Measurements from ENCODE around the gene CYS1.
"Not testable (repeated sequence)": the region's sequence is repeated elsewhere in the genome, so short reads cannot be mapped to it uniquely, and the experiment has no call there.

CYS1 gene

GRCh38 chr2:10045561-10046355, 34.5 kb downstream of the CYS1 start:
- FAIRE-seq: no peak

DNA sequence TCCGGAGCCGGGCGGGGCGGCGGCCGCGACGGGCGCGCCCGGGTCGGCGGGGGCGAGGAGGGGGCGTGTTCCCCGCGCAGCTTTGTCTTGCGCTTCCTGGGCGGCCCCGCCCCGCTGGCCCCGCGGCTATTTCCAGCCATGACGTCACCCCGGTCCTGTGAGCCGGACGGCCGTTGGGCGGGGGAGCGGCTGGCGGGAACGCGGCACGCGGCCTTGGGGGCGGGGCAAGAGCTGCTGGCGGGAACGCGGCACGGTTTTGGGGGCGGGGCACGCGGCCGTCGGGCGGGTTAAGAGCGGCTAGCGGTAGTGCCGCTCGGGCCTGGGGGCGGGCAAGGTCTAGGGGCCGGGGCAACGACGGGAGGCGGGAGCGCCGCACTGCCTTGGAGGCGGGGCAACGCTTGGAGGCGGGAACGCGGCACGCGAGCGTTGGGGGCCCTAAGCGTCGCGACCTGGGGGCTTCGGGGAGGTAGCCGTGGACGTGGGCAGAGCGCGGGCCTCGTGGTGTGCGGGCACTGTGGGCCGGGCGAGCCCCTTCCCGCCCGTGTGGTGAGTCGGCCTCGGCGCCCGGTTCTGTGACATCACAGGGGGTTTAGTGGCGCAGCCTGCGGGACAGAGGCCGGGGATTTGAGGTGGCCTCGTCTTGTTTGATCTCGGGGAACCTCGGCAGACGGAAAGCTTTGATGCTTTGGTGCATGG, 36.2 kb downstream of the CYS1 start:
- FAIRE-seq: no peak

DNA sequence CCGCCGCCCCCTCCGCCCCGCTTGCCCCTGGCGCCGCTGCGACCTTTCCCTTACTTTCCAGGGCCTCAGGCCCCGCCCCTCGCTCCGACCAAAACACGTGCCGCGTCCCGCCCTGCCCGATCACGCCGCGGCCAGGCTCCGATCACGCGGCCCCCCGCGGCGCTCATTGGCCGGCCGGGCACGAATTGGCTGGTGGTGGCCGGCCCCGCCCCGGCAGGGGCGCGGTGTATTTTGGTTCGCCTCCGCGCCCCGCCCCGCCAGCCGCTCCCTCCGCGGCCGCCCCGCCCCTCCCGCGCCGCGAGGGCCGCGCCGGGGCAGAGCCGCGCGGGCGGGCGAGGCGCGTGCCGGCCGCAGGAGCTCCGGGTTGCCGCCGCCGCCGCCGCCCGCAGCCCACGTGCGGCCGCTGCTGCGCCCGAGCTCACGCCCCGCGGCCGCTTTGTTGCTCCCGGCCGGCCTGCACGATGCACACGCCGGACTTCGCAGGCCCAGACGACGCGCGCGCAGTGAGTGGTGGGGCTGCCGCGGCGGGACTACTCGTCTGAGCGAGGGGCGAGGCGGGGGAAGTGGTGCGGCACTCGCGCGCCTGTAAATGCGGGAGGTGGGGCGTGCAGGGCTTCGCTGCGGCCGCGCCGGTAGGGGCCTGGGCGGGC, 36.8 kb downstream of the CYS1 start, which contains the start of gene KLF11:
Gene KLF11 (plus strand): TSS at position 295 of the 650 bp plus-strand sequence. CDS start 167 bp downstream, at position 462.
- FAIRE-seq: no peak

DNA sequence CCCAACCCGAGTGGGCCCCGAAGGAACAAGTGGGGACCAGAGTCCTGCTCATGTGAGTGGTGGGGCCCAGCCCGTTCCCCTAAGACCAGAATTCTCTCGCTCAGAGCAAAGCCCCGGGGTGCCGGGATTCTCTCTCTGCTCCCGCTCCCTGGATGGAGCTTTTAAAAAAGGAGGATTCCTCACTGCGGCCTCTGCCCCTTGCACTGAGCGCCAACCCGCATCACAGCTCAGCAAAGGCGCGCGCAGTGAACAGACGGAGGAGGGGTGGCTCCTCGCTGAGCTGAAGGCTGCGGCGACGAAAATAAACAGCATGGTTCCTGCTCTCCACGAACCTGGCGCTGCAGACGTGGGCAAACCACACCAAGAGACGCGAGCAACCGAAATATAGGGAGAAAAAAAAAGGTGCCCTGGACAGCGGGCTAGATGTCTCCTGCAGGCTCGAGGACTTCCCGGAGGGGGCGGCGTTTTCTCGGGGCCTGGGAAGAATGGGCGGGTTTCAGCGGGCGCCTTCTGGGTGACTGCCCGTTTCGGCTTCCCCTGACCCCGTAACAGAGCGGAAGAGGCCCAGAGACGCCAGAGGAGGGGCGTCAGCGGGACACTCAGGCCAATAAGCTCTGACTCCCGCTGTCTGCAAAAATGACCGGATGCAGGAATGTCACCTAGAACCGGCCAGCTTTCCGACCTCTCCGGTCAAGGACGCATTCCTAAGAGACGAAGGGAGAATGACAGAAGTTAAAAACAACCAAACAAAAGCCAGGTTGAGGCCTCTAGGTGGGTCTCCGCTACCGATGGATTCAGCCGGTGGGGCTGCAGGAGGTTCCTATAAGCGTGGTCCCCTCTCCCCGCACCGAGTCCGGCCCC, 37.7 kb downstream of the CYS1 start:
- FAIRE-seq: no peak

DNA sequence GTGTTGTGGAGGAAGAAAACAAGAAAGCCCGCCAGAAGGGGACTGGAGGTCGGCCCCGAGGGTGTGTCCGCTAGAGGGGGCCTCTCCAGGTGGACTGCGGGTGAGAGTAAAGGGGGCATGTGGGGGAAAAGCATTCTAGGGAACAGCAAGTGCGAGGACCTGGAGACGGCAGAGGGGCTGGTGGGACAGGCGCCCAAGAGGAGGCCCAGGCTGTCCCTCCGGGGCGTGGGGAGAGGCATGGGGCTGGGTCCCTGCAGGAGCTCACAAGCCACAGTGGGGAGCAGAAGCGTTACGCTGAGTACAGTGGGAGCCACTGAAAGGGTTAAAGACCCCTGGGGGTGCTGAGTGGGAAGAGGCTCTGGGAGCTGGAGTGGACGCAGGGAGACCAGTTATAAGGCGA, 38.5 kb downstream of the CYS1 start:
- no peak for FAIRE-seq

- FAIRE-seq: no peak
Measured at GRCh38 chr2:10039658-10040410, 40.4 kb downstream of the CYS1 start.

- no peak for FAIRE-seq
Measured at GRCh38 chr2:10038716-10039115, 41.5 kb downstream of the CYS1 start.

DNA sequence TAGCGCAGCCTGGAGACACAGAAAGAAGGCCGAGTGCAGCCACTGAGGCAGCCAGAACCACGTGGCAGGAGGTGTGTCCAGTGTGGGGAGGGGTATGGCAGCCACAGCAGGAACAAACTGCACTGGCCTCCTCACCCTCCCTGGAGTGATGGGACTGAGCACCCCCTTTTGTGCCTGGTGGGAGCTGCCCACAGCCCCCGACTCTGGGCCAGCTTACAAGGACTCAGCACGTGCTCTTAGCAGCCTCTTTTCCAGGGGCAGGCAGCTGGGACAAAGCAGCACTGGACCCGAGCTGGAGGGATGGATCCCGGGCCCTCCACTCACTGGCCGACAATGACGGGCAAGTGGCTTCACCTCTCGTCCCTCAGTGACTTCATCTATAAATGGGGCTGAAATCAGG, 42.1 kb downstream of the CYS1 start:
- FAIRE-seq: no peak

DNA sequence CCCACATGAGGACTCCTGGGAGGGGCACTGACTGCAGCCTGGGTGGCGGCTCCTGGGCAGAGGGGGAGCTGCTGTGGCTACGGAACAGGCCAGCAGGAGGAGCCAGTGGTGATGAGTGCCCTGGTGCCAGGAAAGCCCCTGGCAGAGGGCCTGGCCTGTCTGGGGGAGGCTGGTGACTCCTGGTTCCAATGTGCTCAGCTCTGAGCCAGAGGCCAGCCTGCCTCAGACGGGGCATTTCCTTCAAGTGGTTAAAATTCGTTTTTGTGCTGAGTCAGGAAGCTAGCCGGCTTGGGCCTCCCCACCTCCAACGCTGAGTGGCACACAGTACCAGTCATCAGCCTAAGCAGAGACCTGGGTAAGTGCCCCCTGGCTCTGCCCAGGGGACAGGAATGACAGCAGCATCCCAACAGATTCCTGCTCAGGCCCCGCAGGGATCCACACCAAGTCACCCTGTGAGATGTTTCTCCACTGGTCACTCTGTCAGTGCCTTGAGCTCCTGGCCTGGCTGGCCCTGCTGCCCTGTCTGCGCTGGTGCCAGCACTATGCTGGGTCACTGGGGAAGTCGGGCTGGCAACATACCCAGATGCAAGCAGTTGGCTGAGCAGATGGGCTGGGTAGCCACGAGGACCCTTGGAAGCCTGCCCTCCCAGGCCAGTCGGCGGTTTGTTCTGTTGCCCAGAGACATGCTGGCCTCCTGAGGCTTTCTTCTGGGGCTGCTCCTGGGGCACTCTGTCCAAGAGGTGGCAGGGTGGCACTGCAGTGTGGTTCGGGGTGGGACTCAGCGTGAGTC, 43.9 kb downstream of the CYS1 start:
- no peak for FAIRE-seq

DNA sequence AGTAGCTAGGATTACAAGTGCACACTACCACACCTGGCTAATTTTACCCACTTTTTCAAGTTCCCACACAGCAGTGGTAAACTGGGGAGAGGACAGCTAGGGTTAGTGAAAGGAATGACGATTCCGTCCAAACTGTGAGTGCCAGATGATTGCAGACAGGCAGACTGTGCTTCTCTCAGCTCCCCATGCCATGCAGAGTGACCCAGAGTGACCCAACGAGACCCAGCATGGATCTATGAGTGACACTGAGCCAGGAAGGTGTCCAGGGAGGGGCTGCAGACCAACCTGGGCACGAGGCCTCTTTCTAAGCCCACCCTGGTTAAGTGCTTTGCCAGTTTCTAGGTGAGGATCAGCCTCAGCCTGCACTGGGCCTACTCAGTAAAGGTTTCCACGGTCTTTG, 44.6 kb downstream of the CYS1 start:
- no peak for FAIRE-seq

DNA sequence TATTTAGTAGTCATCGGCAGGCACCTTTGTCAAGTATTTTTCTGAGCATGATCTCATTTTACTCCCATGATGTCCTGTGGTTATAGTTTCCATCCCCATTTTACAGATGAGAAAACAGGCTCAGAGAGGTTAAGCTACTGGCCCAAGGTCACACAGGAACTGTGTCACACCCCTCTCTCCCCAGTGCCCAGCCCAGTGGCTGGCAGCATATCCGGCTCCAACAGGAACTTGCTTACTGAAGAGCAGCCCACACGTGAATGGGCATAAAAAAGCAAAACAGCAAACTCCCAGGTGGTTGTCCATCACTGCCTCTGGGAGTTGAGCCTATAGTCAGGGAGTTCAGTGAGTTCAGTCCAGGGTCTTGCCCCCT, 45.2 kb downstream of the CYS1 start:
- FAIRE-seq: no peak

DNA sequence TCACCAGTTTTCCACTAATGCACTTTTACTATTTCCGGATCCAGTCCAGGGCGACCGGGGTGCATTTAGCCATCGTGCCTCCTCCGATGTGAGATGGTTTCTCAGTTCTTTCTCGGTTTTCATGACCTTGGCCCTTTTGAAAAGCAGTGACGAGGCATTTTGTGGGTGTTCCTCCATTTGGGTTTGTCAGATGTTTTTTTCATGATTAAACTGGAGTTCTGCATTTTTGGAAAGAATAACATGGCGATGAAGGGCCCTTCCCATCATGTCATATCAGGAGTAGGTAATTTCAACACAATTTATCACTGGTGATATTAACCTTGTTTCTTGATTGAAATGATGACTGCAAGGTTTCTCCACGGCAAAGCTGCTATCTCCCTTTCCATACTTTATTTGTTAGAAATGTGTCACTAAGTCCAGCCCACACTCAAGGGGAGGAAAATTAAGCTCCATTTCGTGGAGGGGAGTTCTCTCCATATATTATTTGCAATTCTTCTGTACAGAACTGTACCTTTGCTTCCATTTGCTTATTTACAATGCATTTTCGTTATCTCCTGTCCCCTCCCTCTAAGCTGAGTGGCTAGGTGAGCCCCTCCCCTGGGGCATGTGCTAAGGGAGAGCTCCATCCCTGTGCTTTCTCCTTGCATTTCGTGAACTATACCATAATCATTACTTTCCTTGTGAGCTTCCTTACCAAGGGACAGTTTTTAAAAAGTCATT, 45.7 kb downstream of the CYS1 start:
- no peak for FAIRE-seq

- no peak for FAIRE-seq
Measured at GRCh38 chr2:10033251-10034006, 46.8 kb downstream of the CYS1 start.

DNA sequence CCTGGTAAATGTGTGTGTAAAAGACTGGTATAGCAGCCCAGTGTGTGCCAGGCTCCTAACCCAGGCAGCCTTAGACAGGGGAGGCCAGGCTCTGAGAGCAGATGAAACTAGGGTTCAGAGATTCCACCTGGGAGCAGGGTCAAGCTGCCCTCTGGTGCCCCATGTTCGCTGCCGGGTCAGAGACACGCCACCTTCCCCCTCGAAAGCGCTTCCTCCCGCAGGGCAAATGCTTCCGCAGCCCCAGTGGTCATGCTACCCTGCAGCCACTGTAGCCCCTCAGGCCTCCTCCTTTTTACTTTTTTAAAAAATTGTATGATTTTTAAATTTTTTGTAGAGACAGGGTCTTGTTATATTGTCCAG, 47.5 kb downstream of the CYS1 start:
- no peak for FAIRE-seq

GRCh38 chr2:10031886-10032745, 48.1 kb downstream of the CYS1 start:
- no peak for FAIRE-seq

DNA sequence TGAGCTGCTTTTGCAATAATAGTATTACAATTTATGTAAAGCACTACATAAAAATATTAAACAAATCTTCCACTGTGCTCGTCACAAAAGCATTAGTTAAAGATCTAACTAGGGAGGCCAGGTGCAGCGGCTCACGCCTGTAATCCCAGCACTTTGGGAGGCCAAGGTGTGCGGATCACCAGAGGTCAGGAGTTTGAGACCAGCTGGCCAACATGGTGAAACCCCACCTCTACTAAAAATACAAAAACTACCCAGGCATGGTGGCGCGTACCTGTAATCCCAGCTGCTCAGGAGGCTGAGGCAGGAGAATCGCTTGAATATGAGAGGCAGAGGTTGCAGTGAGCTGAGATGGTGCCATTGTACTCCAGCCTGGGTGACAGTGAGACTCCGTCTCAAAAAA, 49.4 kb downstream of the CYS1 start:
- FAIRE-seq: not testable (repeated sequence)

- FAIRE-seq: no peak
Measured at GRCh38 chr2:10030311-10030736, 49.9 kb downstream of the CYS1 start.

- FAIRE-seq: no peak
Measured at GRCh38 chr2:10029875-10030223, 50.4 kb downstream of the CYS1 start.
